Stimulated activated CD4-positive, alpha-beta T cell treated with anti-CD3 and anti-CD28 coated beads, TNF-alpha, amount 100 ng/mL, for 48 hours (primary cell): ENCODE data around the gene CFAP97D1.
"Not testable (repeated sequence)": the region's sequence is repeated elsewhere in the genome, so short reads cannot be mapped to it uniquely, and the experiment has no call there.

Experiments used
- DNase-seq, 3 donors: peaks; one replicate each; pipeline ENCODE4 v3.0.0-alpha.2; 2020; ENCODE audit warnings: low read depth in 3 of 3

CFAP97D1 gene

DNA sequence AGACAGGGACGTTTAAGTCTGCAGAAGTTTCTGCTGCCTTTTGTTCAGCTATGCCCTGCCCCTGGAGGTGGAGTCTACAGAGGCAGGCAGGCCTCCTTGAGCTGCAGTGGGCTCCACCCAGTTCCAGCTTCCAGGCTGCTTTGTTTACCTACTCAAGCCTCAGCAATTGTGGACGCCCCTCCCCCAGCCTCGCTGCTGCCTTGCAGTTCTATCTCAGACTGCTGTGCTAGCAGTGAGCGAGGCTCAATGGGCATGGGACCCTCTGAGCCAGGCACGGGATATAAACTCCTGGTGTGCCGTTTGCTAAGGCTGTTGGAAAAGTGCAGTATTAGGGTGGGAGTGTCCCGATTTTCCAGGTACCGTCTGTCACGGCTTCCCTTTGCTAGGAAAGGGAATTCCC, 17.8 kb downstream of the CFAP97D1 start:
- not testable (repeated sequence) for DNase-seq

DNA sequence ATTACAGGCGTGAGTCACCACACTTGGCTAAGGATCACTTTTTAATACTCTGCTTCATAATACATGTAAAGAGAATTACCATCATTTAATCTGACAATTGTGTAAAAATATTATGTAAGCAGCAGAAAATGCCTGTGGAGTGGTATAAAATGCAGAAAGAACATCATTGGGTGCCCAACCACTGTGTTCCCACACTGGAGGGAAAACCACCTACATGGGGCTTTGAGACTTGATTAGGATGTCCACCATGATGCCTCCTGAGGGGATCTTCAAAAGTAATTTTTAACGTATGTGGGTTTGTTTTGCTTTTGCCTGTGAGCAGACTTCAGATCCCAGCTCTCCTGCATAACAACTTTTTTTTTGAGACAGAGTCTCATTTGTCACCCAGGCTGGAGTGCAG, 18.8 kb downstream of the CFAP97D1 start:
- DNase-seq, result no peak

DNA sequence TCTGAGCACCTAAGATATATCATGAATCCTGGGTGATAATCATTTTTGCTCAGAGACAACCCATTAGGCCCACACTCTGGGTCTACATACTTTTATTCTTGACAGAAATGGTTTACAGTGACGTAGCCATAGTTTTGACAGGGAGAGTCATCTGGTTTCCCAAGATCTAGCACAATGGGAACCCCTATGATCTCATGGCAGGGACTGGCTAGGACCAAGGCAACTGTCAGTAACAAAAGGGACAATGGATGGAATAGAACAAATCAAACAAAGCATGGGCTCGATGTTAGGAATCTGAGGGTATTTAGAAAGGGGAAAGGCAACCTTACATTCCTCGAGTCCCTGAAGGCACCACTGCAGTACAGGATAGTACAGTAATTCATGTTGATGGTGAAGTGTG, 20.5 kb downstream of the CFAP97D1 start:
- no peak for DNase-seq

DNA sequence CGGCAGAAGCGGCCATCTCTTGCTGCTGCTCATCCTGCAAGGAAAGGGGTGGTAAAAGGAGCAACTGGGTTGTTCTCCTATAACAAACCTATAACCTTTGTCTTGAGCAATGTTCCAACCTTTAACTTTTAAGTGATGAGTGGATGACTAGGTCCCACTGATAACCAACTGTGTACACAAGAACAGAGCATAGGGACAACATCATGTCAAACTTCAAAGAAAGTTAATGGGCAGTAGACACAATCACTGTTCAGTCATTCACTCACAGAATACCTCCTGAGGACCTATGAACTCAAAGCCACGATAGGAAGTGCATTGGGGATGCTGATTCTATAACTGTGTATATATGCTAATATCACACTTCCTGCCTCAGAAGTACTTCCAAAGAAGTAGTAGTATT, 21.6 kb downstream of the CFAP97D1 start:
- DNase-seq, result no peak

DNA sequence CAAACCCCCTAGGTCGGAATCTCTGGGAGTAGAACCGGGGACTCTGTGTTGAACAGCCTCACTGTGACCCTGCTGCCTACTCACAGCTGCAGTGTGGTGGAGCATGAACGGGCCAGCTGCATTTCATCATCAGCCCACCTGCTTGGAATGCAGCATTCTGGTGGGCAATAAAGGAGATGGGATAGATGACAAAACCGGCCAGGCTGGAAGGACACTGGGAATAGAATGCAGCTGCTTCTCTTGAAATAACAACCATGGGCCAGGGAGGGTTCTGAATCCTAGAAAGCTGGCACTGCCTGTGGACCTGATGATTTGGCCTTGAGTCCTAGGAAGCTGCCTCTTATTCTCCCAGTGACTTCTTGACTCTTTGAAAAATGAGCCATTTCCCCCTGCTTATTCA, 23.5 kb downstream of the CFAP97D1 start:
- no peak for DNase-seq

DNA sequence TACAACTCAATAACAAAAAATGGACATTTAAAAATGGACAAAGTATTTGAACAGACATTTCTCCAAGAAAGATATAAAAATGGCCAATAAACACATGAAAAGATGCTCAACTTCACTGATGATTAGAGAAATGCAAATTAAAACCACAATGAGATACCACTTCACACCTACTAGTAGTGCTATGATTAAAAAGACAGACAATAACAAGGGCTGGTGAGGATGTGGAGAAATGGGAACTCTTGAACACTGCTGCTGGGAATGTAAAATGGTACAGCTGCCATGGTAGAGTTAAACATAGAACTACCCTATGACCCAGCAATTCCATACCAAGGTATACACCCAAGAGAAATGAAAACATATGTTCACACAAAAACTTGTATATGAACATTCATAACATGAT, 24.9 kb downstream of the CFAP97D1 start:
- no peak for DNase-seq

DNA sequence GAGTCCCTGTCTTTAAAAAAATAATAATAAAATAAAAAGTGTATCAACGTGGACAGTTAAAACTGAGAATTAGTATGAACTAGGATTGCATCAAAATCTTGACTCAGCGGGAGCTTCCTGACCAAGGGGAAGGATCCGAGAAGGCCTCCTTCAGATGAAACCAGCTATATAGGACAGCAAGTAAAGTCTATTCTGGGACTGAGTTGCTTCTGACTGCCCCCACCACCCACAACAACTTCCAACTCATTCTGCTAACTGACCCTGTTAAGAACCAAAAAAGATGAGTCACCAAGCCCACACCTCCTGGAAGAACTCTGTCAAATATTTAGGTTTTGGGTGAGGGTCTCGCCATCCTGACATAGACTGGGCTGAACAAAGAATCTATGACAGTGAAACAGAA, 27.8 kb downstream of the CFAP97D1 start:
- no peak for DNase-seq

DNA sequence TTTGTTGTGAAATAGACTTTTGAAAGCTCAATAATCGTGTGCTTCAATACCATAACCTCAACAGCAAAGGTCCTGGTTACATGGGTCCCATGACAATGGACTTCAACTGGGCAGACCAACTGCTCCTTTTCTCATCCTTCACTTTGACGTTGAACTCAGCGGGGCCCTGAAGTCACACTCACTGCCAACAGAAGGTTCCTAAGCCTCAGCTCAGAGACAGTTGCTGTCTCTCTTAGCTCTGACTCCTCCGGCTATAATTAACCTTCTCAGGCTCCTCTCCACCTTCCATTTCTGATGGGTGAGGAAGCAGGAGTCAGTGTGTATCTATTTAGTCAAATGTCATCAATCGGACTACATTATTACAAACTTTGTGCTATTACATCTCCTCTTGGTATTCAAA, 28.9 kb downstream of the CFAP97D1 start:
- no peak for DNase-seq

DNA sequence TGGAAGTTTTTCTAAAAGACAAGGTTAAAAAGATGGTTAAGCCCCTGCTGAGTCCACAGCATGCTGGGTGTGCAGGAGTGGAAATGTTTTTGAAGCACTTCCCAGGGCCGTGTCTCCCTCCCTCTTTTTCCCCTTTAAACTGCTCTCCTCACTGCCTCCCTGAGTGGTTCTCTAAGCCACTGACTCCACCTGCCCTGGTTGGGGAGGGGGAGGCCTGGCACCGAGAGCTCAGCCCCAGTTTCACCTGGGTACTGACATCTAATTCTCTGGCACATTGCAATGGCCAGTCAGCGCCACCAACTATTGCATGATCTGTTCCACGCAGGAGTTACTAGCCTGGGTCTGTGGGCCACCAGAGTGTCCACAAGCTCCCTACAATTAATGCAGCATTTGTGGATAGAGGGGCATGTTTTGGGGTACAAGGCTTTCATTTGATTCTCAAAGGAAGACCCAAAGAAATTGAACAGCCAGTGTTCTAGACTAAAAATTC, 30.0 kb downstream of the CFAP97D1 start:
- no peak for DNase-seq

DNA sequence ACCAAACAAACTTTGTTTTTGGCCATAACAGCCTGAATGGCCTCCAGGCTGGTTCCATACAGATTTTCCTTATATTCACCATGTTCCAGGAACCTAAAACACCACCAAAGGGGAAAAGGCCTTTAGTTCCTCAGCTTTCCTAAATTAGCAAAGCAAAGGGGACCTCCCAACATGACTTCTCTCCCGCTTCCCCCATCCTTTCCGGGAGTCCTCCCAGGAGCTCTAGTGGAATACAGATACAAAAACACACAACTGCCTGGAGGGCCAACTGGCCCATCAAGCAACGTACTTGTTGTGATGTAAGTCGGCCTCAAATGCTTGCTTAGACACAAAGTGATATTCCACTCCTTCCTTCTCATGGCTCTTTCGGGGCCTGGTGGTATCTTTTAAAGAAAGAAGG, 30.6 kb downstream of the CFAP97D1 start:
- DNase-seq, result no peak

DNA sequence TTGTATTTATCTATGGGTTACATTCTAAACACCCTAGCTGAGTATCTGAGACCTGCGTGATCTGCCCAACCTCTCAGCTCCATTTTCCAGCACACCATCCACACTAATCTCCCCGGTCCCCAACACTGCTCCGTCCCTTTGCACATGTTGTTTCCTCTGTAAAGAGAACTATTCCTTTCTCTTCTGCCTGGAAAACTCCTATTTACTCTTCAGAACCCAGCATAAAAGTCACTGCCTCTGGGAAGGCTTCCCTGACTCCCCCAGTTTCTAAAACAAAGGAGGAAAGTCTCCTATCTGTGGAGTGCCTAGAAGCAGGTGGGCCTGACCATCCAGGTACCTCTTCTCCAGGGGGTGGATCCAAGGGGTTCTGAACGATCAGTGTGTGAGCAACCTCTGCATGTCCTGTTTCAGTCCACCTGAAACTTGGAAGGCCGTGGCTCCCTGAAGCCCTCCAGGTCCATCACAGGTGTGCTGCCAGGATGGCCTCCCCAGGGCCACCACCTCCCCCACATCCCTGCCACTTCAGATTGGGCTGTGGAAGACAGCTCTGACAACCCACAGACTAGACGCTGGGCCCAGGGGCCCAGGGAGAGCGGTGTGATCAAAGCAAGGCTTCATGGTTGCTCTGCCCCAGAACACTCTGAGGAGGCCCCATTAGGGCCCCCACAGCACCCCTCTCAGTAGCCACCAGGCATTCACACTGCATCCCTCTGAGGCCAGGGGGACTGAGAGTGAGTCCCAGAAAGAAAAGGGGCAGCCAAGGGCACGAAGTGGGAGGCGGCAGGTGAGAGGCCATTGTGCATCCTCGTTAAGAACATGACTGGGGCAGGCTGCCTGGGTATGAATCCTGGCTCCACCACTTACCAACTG, 32.4 kb downstream of the CFAP97D1 start:
- no peak for DNase-seq

DNA sequence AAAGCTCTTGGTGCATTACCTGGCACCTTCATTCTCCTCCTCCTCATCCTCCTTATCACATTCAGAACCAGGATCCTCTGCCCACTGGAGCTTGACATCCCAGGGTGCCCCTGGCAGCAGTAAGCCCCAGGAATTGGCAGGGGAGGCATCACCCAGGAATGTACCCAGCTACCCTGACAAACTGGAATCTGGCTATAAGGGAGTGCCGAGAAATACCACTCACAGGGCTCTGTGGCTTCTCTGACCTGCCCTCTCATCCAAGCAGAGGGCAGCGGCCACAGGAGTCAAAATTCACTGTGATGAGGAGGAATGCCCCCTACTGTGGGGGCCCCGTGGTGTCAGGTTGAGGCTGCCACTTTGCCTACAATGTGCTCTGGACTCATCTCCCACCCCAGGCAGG, 33.2 kb downstream of the CFAP97D1 start:
- no peak for DNase-seq

DNA sequence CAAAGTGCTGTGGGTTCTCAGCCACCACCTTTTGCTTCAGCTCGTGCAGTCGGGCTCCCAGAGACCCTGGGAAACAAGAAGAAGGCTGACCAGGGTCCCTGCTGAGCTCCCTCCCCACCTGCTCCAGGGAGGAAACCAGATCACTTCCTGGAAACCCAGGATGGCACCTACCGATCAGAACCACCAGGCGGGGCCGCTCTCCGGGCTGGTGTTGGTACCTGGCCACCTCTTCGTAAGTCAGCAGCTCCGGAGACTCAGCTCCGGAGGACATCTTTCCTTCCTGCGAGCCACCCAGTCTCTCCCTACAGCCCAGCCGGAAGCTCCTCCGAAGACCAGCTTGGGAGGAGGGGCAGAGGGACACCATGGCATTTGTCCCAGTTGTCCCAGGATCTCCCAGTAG, 33.8 kb downstream of the CFAP97D1 start:
- no peak for DNase-seq

DNA sequence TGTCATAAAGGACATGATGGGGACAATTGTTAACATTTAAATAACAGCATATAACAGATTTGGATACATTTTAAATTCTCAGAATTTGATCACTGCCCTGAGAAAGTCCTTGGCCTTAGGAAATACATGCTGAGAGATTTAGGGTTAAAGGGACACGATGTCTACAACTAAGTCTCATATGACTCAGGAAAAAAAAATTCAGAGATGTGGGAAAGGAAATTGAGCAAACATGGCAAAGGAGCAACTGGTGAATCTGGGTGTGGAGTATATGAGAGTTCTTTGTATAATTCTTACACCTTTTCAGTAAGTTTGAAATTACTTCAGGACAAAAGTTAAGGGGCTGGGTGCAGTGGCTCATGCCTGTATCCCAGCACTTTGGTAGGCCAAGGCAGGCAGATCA, 34.5 kb downstream of the CFAP97D1 start:
- no peak for DNase-seq

DNA sequence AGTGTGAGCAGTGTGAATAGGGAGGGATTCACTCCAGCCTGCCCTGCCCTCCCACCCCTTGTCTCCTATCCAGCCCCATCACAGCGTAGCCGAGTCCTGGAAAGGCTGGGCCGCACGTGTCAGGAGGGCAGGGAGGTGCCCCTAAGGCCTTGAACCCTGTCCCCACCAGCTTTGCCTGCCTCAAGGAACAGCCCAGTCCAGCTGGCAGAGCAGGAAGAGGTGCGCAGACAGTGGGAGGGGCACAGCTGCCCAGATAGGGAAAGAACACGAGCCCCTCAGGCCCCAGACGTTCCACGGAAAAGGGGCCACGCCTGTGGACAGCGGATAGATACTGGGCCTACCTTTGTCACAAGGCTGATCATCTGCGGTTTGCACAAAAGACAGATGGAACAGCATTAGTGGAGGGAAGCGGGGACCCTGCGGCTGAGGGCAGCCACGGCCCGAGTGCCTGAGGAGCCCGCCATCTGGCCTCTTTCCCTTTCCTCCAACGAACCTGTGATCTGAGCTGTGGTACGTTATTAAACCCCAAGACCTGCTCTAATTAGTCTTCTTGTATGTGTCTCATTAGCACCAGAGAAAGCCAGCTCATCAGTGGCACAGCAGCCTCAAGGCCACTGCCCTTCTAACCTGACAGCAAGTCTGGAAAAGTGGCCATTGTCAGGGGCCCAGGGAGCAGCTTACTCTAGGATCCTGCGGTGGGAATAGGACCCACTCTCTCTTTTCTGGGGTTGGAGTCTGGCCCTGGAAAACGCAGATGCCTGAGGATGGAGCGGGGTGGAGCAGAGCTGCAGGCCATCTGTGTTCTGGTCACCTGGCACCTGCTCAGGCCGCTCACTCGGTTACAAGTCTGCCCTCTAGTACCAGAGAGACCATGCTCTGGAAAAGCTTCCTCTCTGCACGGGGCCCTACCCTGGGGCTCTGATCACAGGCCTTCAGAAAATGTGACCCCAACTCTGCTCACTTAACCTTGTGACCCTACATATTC, 36.4 kb downstream of the CFAP97D1 start:
- no peak for DNase-seq

DNA sequence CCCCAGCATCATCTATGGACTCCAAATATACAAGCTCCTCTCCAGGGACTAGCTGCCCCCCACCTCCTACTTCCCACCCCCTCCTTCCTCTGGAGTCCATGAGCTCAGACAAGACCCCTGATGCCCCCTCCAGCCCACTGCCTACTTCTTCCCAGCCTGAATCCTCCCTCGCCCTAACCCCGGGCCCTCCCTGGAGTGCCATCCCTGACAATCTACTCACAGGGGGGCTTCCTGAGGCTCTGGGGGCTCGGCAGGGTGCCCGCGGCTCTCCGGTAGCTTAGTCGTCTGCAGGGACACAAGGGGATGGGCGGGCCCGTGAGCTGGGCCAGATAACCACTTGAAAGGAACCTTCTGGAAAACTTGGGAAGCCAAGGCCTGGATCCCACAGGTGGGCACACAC, 37.6 kb downstream of the CFAP97D1 start:
- no peak for DNase-seq

DNA sequence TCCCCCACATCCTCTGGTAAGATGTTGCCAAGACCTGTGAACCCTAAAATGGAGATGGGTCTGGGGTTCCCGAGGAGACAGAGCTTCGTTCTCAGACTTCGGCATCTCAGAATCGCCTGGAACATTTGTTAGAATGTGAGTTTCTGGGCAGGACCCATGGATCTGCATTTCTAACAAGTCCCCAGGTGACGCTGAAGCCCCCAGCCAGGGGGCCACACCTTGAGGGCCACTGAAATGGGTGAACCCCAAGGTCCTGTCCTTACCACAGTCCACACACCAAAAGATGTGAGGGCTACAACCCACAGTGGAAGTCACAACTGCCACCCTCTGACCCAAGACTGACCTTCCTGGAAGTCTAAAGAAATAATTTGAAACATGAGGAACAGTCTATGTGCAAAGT, 38.7 kb downstream of the CFAP97D1 start:
- DNase-seq, result no peak

DNA sequence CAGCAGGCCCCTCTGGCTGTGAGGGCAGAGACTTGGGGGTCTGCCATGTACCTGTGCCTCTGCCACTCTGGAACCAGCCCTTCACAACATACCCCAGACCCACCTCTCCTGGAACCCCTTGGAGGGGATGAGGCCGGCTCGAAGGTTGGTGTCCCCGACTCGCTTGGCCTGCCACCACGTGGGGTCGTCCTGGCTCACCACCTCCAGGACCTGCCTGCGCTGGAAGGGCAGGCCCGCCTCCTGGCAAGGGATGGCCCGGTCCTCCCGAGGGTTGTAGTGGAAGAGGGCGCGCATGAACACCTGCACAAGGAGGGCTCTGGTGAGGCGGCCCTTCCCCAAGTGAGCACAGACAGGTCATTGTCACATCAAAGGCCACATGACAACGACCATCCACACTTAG, 40.5 kb downstream of the CFAP97D1 start:
- no peak for DNase-seq

DNA sequence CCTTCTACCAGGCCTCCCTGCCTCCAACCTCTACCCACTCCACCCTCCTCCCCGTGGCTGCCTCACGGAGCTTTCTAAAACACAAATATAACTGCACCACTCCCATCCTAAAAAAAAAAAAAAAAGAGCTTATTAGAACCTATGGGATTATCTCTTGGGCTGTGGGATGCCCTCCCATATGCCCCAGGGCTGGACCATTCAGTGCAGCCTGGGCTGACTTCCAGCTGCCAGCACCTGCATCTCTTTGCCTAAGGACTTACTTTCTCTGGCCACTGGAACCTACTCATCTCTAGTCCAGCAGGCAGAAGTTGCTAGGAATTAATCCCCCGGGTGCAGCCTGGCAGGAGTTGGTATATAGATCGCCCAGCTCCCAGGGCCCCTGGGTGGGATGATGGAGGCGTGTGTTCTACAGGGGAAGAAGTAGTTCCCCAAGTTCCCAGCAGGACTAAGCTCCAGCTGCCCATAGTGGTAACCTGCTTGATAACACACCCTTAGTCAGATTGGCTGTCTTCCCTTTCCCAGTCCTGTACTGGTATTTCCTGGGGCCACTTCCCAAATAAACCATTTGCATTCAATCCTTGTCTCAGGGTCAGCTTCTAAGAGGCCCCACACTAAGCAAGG, 42.4 kb downstream of the CFAP97D1 start:
- no peak for DNase-seq

DNA sequence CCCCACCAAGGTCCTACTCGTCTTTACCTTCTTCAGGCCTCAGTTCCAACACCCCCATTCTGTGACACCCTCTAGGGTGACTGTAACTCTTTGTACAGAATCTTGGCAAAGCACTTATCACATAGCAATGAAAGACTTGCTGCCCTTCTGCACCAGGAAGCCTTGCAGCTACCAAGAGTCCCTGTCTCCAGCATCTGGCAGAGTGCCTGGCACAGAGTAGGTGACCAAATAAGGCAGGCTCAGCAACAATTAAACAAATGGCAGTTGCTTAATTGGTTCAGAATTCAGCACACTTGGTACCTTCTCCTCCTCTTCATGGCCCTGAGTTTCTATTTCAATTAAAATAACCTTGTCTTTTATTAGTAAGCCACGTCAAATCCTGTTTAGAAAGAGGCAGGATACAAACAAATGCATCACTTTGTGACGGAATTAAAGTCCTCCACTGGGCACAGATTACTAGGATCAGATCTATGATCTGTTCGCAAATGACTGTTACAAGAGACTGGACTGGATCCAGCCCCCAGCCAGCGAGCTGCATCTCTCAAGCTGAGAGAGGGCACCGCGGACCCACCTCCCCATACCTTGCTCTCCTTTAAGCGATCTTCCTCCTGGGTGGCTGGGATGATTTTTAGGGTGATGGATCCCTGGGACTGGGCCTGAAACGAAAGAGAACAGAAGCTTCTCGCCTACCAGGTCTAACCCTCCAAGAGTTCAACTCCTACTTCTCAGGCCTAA, 43.3 kb downstream of the CFAP97D1 start:
- no peak for DNase-seq

DNA sequence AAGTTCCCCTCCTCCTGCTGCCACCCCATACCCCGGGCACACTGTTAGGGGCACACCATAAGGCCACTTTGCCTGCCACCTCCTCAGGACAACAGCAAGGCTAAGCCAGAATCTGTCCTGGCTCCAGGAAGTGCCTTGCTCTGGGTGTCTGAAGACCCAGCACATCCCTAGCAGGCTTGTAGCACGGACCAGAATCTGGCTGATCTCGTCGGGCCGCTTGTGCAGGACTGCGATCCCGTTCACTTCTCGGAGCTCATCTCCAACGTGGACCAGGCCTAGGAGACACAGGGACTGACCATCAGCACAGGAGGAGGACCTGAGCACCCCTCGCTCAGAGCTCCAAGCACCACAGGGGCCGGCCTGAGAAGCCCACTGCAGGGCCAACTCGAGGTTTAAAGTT, 45.3 kb downstream of the CFAP97D1 start:
- DNase-seq, result no peak

DNA sequence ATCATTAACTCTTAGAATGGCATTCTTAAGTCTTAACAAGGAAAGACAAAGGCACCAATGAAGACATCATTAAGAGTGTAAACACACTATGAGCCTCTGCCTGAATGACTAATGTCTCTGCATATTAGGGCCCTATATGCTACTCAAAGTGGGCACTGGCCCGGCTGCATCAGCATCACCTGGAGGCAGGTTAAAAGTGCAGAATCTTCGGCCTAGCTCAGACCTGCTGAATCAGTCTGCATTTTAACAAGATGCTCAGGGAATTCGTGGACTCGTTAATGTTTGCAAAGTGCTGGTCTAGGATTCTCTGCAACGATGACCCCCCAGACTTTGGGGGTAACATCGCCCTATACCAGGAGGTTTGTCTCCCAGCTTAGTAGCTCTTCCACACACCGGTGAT, 46.0 kb downstream of the CFAP97D1 start:
- no peak for DNase-seq
